LNCaP clone FGC (cell line): ENCODE results near the gene MAOB.

ENCODE experiments used
- DNase-seq: peaks from one replicate; pipeline ENCODE4 v3.0.0-alpha.2; 2011; ENCODE audit warnings: low read depth
- H3K4me3 ChIP-seq: 2 replicates; pipeline ENCODE4 v1.5.1; 2011; ENCODE audit warnings: mild to moderate bottlenecking, low read depth, low read length, control low read depth
- TF ChIP-seq, protein P1 (sequence below): IDR thresholded peaks from 2 replicates; pipeline ENCODE4 v1.5.1; 2012; ENCODE audit warnings: mild to moderate bottlenecking; ENCODE audit not compliant: control insufficient read depth, insufficient read depth; ENCODE audit errors: extremely low read depth

MAOB gene

DNA sequence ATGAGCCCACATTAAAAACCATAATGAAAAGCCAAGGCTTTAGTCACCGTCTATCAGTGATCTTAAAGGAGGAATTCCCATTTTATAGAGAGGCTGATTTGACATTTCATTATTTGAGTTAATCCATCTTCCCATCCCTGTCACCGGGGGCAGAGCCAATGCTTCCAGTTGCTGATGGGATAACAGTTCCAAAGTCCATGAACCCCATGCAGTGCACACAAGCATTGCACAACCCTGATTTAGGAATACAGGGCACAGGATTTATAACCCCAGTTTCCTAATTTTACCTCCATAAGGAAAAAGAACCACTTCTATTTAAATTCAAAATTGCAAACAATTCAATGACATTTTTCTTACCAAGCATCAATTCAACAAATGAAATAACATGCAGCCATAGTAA lies 36.5 kb downstream of the MAOB start:
- TF ChIP-seq, protein P1, sequence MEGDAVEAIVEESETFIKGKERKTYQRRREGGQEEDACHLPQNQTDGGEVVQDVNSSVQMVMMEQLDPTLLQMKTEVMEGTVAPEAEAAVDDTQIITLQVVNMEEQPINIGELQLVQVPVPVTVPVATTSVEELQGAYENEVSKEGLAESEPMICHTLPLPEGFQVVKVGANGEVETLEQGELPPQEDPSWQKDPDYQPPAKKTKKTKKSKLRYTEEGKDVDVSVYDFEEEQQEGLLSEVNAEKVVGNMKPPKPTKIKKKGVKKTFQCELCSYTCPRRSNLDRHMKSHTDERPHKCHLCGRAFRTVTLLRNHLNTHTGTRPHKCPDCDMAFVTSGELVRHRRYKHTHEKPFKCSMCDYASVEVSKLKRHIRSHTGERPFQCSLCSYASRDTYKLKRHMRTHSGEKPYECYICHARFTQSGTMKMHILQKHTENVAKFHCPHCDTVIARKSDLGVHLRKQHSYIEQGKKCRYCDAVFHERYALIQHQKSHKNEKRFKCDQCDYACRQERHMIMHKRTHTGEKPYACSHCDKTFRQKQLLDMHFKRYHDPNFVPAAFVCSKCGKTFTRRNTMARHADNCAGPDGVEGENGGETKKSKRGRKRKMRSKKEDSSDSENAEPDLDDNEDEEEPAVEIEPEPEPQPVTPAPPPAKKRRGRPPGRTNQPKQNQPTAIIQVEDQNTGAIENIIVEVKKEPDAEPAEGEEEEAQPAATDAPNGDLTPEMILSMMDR = no peak
- no peak for DNase-seq
- no peak overlapping the region for H3K4me3 ChIP-seq

GRCh38 chrX:43840265-43840664 lies 42.0 kb downstream of the MAOB start:
- TF ChIP-seq, protein P1 = no peak
- H3K4me3 ChIP-seq = no peak overlapping the region
- no peak for DNase-seq

DNA sequence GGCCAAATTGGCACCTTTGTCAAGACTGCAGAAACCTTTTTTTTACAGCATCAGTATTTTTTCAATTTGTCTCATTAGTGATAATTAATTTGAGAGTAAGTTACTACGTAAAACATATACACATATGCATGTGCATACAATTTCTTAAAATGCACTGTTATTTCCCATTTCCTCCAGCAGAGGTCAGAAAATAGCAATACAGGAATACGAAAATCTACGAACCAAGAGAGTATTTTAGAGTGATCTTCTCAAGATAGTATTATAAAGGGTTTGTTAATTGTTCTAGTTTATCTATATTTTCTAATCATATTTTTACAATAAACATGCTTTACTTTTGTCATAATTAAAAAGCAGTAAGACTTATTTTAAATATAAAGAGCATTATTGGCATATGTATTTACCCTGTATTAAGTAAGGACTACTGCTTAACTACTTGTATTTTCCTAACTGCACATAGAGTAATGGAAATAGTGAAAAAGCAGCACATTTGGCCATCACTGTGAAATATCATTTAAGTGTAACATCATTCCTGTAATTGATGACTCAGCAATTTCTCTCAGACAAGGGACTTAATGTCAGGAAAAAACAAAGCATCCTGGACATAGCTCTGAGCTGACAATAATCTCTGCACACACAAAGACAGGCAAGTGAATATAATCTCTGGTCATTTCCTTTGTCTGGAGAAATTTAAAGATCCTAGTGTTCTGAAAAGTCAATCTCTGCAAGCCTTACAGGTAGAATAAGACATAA lies 45.6 kb downstream of the MAOB start:
- TF ChIP-seq, protein P1 = peak; percentile 43
- peak; percentile 14 for DNase-seq

DNA sequence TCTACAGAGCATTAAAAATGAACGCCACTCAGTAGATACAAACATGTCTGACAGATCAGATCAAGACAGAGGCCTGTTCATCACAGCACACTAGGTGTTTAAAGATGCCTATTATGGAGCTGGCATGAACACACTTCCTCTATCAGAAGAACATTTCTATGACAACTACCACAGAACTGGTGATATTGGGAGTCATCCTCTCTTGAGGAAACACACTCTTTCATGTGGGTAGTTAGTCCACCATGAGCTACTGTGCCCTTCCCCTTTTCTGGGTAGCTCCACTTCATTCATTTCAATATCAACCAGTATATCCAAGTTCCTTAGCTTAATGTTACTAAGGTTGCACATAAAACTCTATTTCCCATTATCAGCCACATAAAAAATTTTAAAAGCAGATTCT lies 46.7 kb downstream of the MAOB start:
- no peak overlapping the region for H3K4me3 ChIP-seq
- TF ChIP-seq, protein P1 = no peak
- no peak for DNase-seq

More for the DNA sequence above, 45.6 kb downstream of the MAOB start:
- no peak overlapping the region for H3K4me3 ChIP-seq

GRCh38 chrX:43827791-43828190 lies 54.5 kb downstream of the MAOB start:
- no peak for DNase-seq
- no peak overlapping the region for H3K4me3 ChIP-seq
- TF ChIP-seq, protein P1 = no peak

DNA sequence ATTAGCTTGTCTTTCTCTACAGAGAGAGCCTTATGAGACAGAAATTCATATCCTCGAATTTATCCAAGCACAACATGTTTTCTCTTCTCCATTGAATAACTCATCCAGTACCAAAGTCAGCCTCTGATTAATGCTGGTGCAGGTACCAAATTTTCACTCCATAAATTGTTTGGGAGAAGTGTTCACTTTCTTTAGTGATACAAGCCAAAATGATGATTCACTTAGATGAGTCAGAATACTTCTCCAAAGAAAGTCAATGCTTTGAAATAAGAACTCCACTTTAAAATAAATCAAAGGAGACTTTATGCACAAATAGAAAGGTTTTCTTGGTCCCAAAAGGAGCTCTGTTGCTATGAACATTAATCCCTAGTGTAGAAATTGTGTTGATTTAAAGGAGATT lies 60.2 kb downstream of the MAOB start:
- no peak for DNase-seq

More for the DNA sequence above, 60.2 kb downstream of the MAOB start:
- TF ChIP-seq, protein P1 = no peak
- no peak overlapping the region for H3K4me3 ChIP-seq
